A673 (cell line): ENCODE results near the gene RIC8A. TPM values are rescaled to one million over a fixed set of nuclear protein-coding genes. Genes with fewer than 3 reads are reported as not detected.

Source experiments
- BruUV-seq: library from RNA; stranded (reverse); fragments of 400-500 nt; replicated peaks from 2 replicates; lab custom pipeline; 2021; lab: Mats Ljungman, UMichigan
- CTCF ChIA-PET: fragments of 300-600 bp; sonication (Branson Sonifier 250); formaldehyde crosslinking; loops from one replicate; lab custom pipeline; 2022; ENCODE audit warnings: antibody characterized with exemption; lab: Charles Lee
- POLR2A ChIA-PET: fragments of 300-600 bp; sonication (Branson Sonifier 250); formaldehyde crosslinking; loops from one replicate; lab custom pipeline; 2022; ENCODE audit warnings: antibody characterized with exemption; ENCODE audit not compliant: low non-redundant PET; lab: Charles Lee
- DNase-seq: peaks from one replicate; pipeline ENCODE4 v3.0.0-alpha.2; 2015; ENCODE audit warnings: low spot score
- H3K27ac ChIP-seq: fragments of 200-600 bp; sonication (generic); 2 replicates; pipeline ENCODE4 v1.5.1; 2016; ENCODE audit warnings: mixed run types, low read depth, mild to moderate bottlenecking, mixed read lengths, antibody characterized with exemption, low read length; ENCODE audit not compliant: poor library complexity, severe bottlenecking
- H3K27me3 ChIP-seq: fragments of 200-600 bp; sonication (generic); replicated peaks from 2 replicates; pipeline ENCODE4 v1.6.1; 2017; ENCODE audit warnings: mixed run types, low read depth, mild to moderate bottlenecking, mixed read lengths, antibody characterized with exemption, low read length; ENCODE audit not compliant: insufficient read depth, poor library complexity
- H3K36me3 ChIP-seq: fragments of 200-600 bp; sonication (generic); 2 replicates; pipeline ENCODE4 v1.6.1; 2016; ENCODE audit warnings: mixed run types, mild to moderate bottlenecking, mixed read lengths, antibody characterized with exemption, low read length; ENCODE audit not compliant: insufficient read depth, poor library complexity, severe bottlenecking
- H3K4me1 ChIP-seq: fragments of 200-600 bp; sonication (generic); 2 replicates; pipeline ENCODE4 v1.6.1; 2017; ENCODE audit warnings: mixed run types, mild to moderate bottlenecking, mixed read lengths, antibody characterized with exemption, low read length; ENCODE audit not compliant: insufficient read depth, poor library complexity, severe bottlenecking
- H3K4me3 ChIP-seq: fragments of 200-600 bp; sonication (generic); 2 replicates; pipeline ENCODE4 v1.5.1; 2016; ENCODE audit warnings: low read depth, mixed run types, mild to moderate bottlenecking, mixed read lengths, low read length; ENCODE audit not compliant: poor library complexity, severe bottlenecking
- H3K9me3 ChIP-seq: fragments of 200-600 bp; sonication (generic); 2 replicates; pipeline ENCODE4 v1.6.1; 2016; ENCODE audit warnings: mixed run types, low read depth, mild to moderate bottlenecking, mixed read lengths, antibody characterized with exemption, low read length; ENCODE audit not compliant: poor library complexity, severe bottlenecking
- EZH2 ChIP-seq: fragments of 200-600 bp; sonication (generic); IDR thresholded peaks from 2 replicates; pipeline ENCODE4 v1.6.1; 2017; ENCODE audit warnings: borderline replicate concordance, low read depth, mild to moderate bottlenecking, mixed read lengths, antibody characterized with exemption, low read length; ENCODE audit not compliant: poor library complexity, severe bottlenecking
- intact Hi-C: fragments of 100-400 bp; cut with micrococcal nuclease; formaldehyde crosslinking; loops from one replicate; pipeline ENCODE4 v1.10.0; 2022; ENCODE audit not compliant: unreplicated experiment
- total RNA-seq: library from RNA; stranded (reverse); gene quantifications from 2 replicates; pipeline ENCODE4 v1.2.3, GENCODE V29; 2021
- TF ChIP-seq, protein P1 (sequence below): fragments of 300-800, 200-600 bp; sonication (generic); conservative IDR thresholded peaks from 2 replicates; pipeline ENCODE4 v1.5.1; 2017; ENCODE audit warnings: low read depth, mild to moderate bottlenecking, antibody characterized with exemption, low read length, moderate library complexity, mixed read lengths

RIC8A gene
- total RNA-seq, 1 experiment from 2014 or later = 88.2 TPM

GRCh38 chr11:240315-240714, 32.8 kb downstream of the RIC8A start:
- DNase-seq = no peak
- no peaks in the 10 kb centered on the region for H3K27me3 ChIP-seq
- no peak overlapping the region for H3K27ac ChIP-seq
- peaks cover 10% of the 10 kb centered on the region for H3K4me1 ChIP-seq
- CTCF ChIA-PET = no interaction called here
- intact Hi-C loops = no loop called here
- H3K36me3 ChIP-seq = peaks cover 36% of the 10 kb centered on the region
- BruUV-seq = no TSS peak
- POLR2A ChIA-PET = no interaction called here
- TF ChIP-seq, protein P1, sequence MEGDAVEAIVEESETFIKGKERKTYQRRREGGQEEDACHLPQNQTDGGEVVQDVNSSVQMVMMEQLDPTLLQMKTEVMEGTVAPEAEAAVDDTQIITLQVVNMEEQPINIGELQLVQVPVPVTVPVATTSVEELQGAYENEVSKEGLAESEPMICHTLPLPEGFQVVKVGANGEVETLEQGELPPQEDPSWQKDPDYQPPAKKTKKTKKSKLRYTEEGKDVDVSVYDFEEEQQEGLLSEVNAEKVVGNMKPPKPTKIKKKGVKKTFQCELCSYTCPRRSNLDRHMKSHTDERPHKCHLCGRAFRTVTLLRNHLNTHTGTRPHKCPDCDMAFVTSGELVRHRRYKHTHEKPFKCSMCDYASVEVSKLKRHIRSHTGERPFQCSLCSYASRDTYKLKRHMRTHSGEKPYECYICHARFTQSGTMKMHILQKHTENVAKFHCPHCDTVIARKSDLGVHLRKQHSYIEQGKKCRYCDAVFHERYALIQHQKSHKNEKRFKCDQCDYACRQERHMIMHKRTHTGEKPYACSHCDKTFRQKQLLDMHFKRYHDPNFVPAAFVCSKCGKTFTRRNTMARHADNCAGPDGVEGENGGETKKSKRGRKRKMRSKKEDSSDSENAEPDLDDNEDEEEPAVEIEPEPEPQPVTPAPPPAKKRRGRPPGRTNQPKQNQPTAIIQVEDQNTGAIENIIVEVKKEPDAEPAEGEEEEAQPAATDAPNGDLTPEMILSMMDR = no peak
- TF ChIP-seq EZH2 = no peak
- H3K9me3 ChIP-seq = no peaks in the 10 kb centered on the region
- H3K4me3 ChIP-seq = no peak overlapping the region

DNA sequence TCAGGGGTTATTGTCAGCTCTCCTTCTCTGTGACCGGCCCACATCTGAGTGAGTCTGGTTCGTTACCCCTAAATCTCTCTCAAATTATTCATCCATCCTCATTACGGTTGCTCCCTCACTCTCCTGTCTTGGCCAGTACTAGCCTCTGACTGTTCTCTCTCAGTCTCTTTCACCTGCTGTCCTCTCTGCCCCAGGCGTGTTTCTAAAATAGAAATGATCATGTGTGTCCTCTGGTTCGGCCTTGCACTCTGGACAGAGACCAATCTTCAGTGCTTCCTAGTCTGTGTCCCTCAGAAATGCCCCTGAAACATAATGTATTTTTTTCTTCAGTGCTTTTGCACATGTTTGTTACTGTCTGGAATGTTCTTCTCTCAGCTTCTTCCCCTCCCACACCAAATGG, 34.1 kb downstream of the RIC8A start:
- BruUV-seq = no TSS peak
- H3K9me3 ChIP-seq = no peaks in the 10 kb centered on the region

DNA sequence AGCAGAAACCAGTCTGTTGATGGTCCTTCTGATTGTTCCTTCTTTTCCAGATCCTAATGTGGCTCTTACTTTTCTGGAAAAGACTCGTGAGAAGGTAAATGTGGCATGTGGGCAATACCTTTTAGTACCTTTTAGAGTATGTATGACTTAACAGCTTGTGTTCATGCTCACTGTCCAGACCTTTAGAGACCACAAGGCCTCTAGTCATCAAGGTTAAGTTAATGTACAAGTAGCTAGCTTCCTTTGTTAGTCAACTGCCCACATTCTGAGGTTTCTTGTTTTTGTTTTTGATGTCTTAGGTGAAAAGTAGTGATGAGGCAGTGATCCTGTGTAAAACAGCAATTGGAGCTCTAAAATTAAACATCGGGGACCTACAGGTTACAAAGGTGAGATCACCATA, 36.9 kb downstream of the RIC8A start:
- TF ChIP-seq, protein P1 = no peak
- Histone ChIP-seq H3K9me3 (no peaks in the 10 kb centered on the region), H3K27ac (no peak overlapping the region), H3K36me3 (peaks cover 71% of the 10 kb centered on the region), H3K27me3 (no peaks in the 10 kb centered on the region), H3K4me3 (no peak overlapping the region), H3K4me1 (no peaks in the 10 kb centered on the region)
- CTCF ChIA-PET = no interaction called here
- DNase-seq = no peak
- intact Hi-C loops = no loop called here
- POLR2A ChIA-PET = no interaction called here
- BruUV-seq = no TSS peak

More for the DNA sequence above, 34.1 kb downstream of the RIC8A start:
- intact Hi-C loops = no loop called here
- TF ChIP-seq EZH2 = no peak
- TF ChIP-seq, protein P1 = no peak
- no peak overlapping the region for H3K4me3 ChIP-seq
- peaks cover 49% of the 10 kb centered on the region for H3K36me3 ChIP-seq
- H3K27me3 ChIP-seq = no peaks in the 10 kb centered on the region
- H3K27ac ChIP-seq = no peak overlapping the region
- H3K4me1 ChIP-seq = peaks cover 8% of the 10 kb centered on the region
- ChIA-PET CTCF (no interaction called here), POLR2A (no interaction called here)
- no peak for DNase-seq
